IMR-90 (cell line): ENCODE results near the gene CCNB2. TPM values are rescaled to one million over a fixed set of nuclear protein-coding genes. Genes with fewer than 3 reads are reported as not detected.

Experiments
- ATAC-seq: fragments of 200-7000 bp; cut with Tn5 transposase; 2 replicates; pipeline ENCODE4 v1.9.1; 2020; ENCODE audit warnings: low read depth, mild to moderate bottlenecking, moderate library complexity
- BruUV-seq: library from RNA; stranded (reverse); fragments of 400-500 nt; replicated peaks from 2 replicates; lab custom pipeline; 2021; lab: Mats Ljungman, UMichigan
- CTCF ChIA-PET: fragments of 300-600 bp; formaldehyde crosslinking; extraction: SDS; loops from one replicate; lab custom pipeline; 2021; ENCODE audit warnings: antibody characterized with exemption; lab: Yijun Ruan, JAX
- POLR2A ChIA-PET: fragments of 300-600 bp; sonication (Branson Sonifier 250); formaldehyde crosslinking; loops from one replicate; lab custom pipeline; 2022; ENCODE audit warnings: antibody characterized with exemption; ENCODE audit not compliant: unreplicated experiment; lab: Charles Lee
- DNase-seq: peaks from one replicate; pipeline ENCODE4 v3.0.0; 2013
- H2AFZ ChIP-seq: replicated peaks from 2 replicates; pipeline ENCODE3; 2013; ENCODE audit warnings: low read length, mild to moderate bottlenecking; ENCODE audit not compliant: poor library complexity
- H2AK5ac ChIP-seq: 2 replicates; pipeline ENCODE4 v1.6.1; 2013; ENCODE audit warnings: low read depth, low read length, inconsistent platforms
- H2AK9ac ChIP-seq: replicated peaks from 2 replicates; pipeline ENCODE3; 2013; ENCODE audit warnings: mild to moderate bottlenecking, low read depth, low read length, moderate library complexity; ENCODE audit not compliant: poor library complexity
- H2BK120ac ChIP-seq: 2 replicates; pipeline ENCODE4 v1.6.1; 2013; ENCODE audit warnings: low read depth, low read length, inconsistent platforms
- H2BK15ac ChIP-seq: 3 replicates; pipeline ENCODE4 v1.6.1; 2013; ENCODE audit warnings: low read depth, low read length, inconsistent platforms
- H2BK20ac ChIP-seq: 2 replicates; pipeline ENCODE4 v1.6.1; 2013; ENCODE audit warnings: low read depth, mild to moderate bottlenecking, inconsistent platforms, low read length, moderate library complexity
- H2BK5ac ChIP-seq: 2 replicates; pipeline ENCODE4 v1.6.1; 2013; ENCODE audit warnings: mild to moderate bottlenecking, low read depth, low read length, inconsistent platforms; ENCODE audit not compliant: poor library complexity, severe bottlenecking
- H3K14ac ChIP-seq: replicated peaks from 2 replicates; pipeline ENCODE4 v1.6.1; 2013; ENCODE audit warnings: low read depth, low read length, inconsistent platforms
- H3K18ac ChIP-seq: 2 replicates; pipeline ENCODE4 v1.6.1; 2013; ENCODE audit warnings: low read depth, low read length, control low read depth
- H3K23ac ChIP-seq: 2 replicates; pipeline ENCODE4 v1.6.1; 2013; ENCODE audit warnings: low read depth, low read length, inconsistent platforms
- H3K27ac ChIP-seq: 2 replicates; pipeline ENCODE4 v1.5.1; 2013; ENCODE audit warnings: mild to moderate bottlenecking, control low read depth, low read length; ENCODE audit not compliant: insufficient read depth
- H3K27me3 ChIP-seq: 2 replicates; pipeline ENCODE4 v1.6.1; 2013; ENCODE audit warnings: low read length; ENCODE audit not compliant: control insufficient read depth, insufficient read depth
- H3K36me3 ChIP-seq: 2 replicates; pipeline ENCODE4 v1.6.1; 2013; ENCODE audit warnings: low read length, mixed read lengths; ENCODE audit not compliant: control insufficient read depth, insufficient read depth
- H3K4ac ChIP-seq: 2 replicates; pipeline ENCODE4 v1.6.1; 2013; ENCODE audit warnings: low read depth, low read length, inconsistent platforms
- H3K4me1 ChIP-seq: 2 replicates; pipeline ENCODE4 v1.6.1; 2013; ENCODE audit warnings: low read length, mixed read lengths; ENCODE audit not compliant: control insufficient read depth, insufficient read depth
- H3K4me2 ChIP-seq: 2 replicates; pipeline ENCODE4 v1.6.1; 2013; ENCODE audit warnings: low read depth, mild to moderate bottlenecking, control low read depth, low read length, moderate library complexity
- H3K4me3 ChIP-seq: 2 replicates; pipeline ENCODE4 v1.5.1; 2013; ENCODE audit warnings: low read depth, mild to moderate bottlenecking, control low read depth, low read length, moderate library complexity; ENCODE audit not compliant: insufficient read depth
- H3K56ac ChIP-seq: 2 replicates; pipeline ENCODE4 v1.6.1; 2013; ENCODE audit warnings: low read length, inconsistent platforms; ENCODE audit not compliant: insufficient read depth; ENCODE audit errors: extremely low read depth
- H3K79me1 ChIP-seq, 2 experiments: 2 replicates each; pipeline ENCODE4 v1.6.1; 2013; ENCODE audit warnings: low read length in 2 of 2, inconsistent platforms in 1 of 2, low read depth in 1 of 2
- H3K9ac ChIP-seq: 2 replicates; pipeline ENCODE4 v1.6.1; 2013; ENCODE audit warnings: low read depth, low read length, control low read depth
- H3K9me1 ChIP-seq: 2 replicates; pipeline ENCODE4 v1.6.1; 2013; ENCODE audit warnings: low read length, inconsistent platforms; ENCODE audit not compliant: insufficient read depth
- H3K9me3 ChIP-seq: 2 replicates; pipeline ENCODE4 v1.6.1; 2013; ENCODE audit warnings: low read length; ENCODE audit not compliant: control insufficient read depth, insufficient read depth
- H4K20me1 ChIP-seq: 2 replicates; pipeline ENCODE4 v1.6.1; 2013; ENCODE audit warnings: low read length, inconsistent platforms; ENCODE audit not compliant: insufficient read depth
- H4K5ac ChIP-seq: 2 replicates; pipeline ENCODE4 v1.6.1; 2013; ENCODE audit warnings: mild to moderate bottlenecking, low read depth, low read length, control low read depth
- H4K8ac ChIP-seq, 2 experiments: 2 replicates each; pipeline ENCODE4 v1.6.1; 2013; ENCODE audit warnings: low read depth in 2 of 2, low read length in 2 of 2, control low read depth in 1 of 2, inconsistent platforms in 1 of 2
- H4K91ac ChIP-seq: 2 replicates; pipeline ENCODE4 v1.6.1; 2013; ENCODE audit warnings: low read depth, low read length, inconsistent platforms; ENCODE audit not compliant: insufficient read depth
- CEBPB ChIP-seq: IDR thresholded peaks from 2 replicates; pipeline ENCODE4 v1.6.1; 2012; ENCODE audit warnings: low read depth, low read length, improper control_type of control experiment
- CHD1 ChIP-seq: IDR thresholded peaks from 2 replicates; pipeline ENCODE4 v1.6.1; 2012; ENCODE audit warnings: low read depth, low read length, improper control_type of control experiment
- CTCF ChIP-seq: conservative IDR thresholded peaks from 2 replicates; pipeline ENCODE4 v1.5.1; 2012; ENCODE audit warnings: mild to moderate bottlenecking, low read depth, low read length, improper control_type of control experiment
- ELK1 ChIP-seq: fragments of 150-350 bp; IDR thresholded peaks from 2 replicates; pipeline ENCODE4 v1.6.1; 2016; ENCODE audit warnings: low read depth, mild to moderate bottlenecking, low read length, moderate library complexity, borderline replicate concordance
- MAFK ChIP-seq: IDR thresholded peaks from 2 replicates; pipeline ENCODE4 v1.6.1; 2012; ENCODE audit warnings: low read depth, low read length, improper control_type of control experiment
- NFE2L2 ChIP-seq: fragments of 150-350 bp; IDR thresholded peaks from 2 replicates; pipeline ENCODE4 v1.6.1; 2016; ENCODE audit warnings: low read depth, mild to moderate bottlenecking, low read length
- POLR2A ChIP-seq: IDR thresholded peaks from 2 replicates; pipeline ENCODE4 v1.6.1; 2012; ENCODE audit warnings: mild to moderate bottlenecking, low read depth, low read length
- RAD21 ChIP-seq: IDR thresholded peaks from 2 replicates; pipeline ENCODE4 v1.6.1; 2012; ENCODE audit warnings: low read length, improper control_type of control experiment
- RCOR1 ChIP-seq: IDR thresholded peaks from 2 replicates; pipeline ENCODE4 v1.6.1; 2012; ENCODE audit warnings: mild to moderate bottlenecking, low read length, improper control_type of control experiment; ENCODE audit not compliant: insufficient replicate concordance
- RFX5 ChIP-seq: IDR thresholded peaks from 2 replicates; pipeline ENCODE4 v1.8.0; 2012; ENCODE audit warnings: low read depth, mild to moderate bottlenecking, low read length, moderate library complexity
- SMC3 ChIP-seq: fragments of 150-350 bp; IDR thresholded peaks from 2 replicates; pipeline ENCODE4 v1.6.1; 2016; ENCODE audit warnings: low read depth, mild to moderate bottlenecking, antibody characterized with exemption, low read length, moderate library complexity
- USF2 ChIP-seq: fragments of 150-350 bp; IDR thresholded peaks from 2 replicates; pipeline ENCODE4 v1.6.1; 2017; ENCODE audit warnings: mild to moderate bottlenecking, antibody characterized with exemption, low read length, low read depth
- WGBS, 2 experiments: methylation state at CpG; one replicate each; pipeline versions ENCODE4 v1.1.5 to v1.1.7; 2013; ENCODE audit warnings: missing lambda C conversion rate in 2 of 2; ENCODE audit not compliant: insufficient read length in 1 of 2; ENCODE audit errors: extremely low coverage in 2 of 2; 5-methylcytosine and 5-hydroxymethylcytosine counted together
- dilution Hi-C: fragments of 300-500 bp; cut with HindIII; formaldehyde crosslinking; loops from one replicate; pipeline ENCODE4 v1.14.3; 2018; ENCODE audit warnings: low sequenced_read_pairs; ENCODE audit not compliant: unreplicated experiment
- in situ Hi-C: fragments of 300-500 bp; cut with MboI; formaldehyde crosslinking; loops from 3 replicates; pipeline ENCODE4 v1.14.3; 2019; ENCODE audit warnings: low sequenced_read_pairs, inconsistent platforms, mixed read lengths
- intact Hi-C: fragments of 100-400 bp; cut with micrococcal nuclease; formaldehyde crosslinking; loops from 2 replicates; pipeline ENCODE4 v1.10.0; 2022
- polyA plus RNA-seq, 3 experiments: library from polyadenylated mRNA; depleted of rRNA; stranded (reverse); fragments of >200 nt; gene quantifications; 2 replicates each; pipeline ENCODE4 v1.2.3, GENCODE V29; 2012; ENCODE audit warnings: low replicate concordance in 1 of 3
- total RNA-seq: library from RNA; depleted of rRNA; stranded (reverse); fragments of >200 nt; gene quantifications from 2 replicates; pipeline ENCODE4 v1.2.3, GENCODE V29; 2012

CCNB2 gene
- total and polyA plus RNA-seq, 2 of the 4 experiments (the other 2 are of a cell fraction) = 52.5 to 54.6 TPM

DNA sequence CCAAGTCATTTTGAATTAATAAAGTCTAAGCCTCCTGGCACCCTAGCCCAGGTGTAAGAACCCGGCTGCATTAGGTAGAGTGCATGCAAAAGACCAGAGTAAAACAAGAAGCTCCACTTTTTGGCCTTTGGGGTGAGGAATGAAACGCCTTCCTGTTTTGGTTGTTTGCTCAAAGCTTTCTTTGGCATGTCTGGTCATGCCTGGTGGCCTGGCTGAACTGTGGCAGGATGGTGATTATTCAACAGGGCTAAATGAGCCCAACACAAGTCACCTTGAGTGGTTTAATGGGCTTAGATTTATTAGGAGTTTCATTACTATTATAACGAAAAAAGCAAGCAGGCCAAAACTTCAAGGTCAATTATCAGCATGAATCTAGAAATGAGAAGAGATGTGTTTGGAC lies 60.8 kb downstream of the CCNB2 start:
- dilution Hi-C loops (no loop called here), intact Hi-C loops (loop anchor here (5.0 kb wide), 1 partner anchor 133 kb away; no protein-coding TSS in a partner anchor), in situ Hi-C loops (no loop called here)
- DNase-seq (no peak), ATAC-seq (no peak)
- Histone ChIP-seq H3K9me3 (no peaks in the 10 kb centered on the region), H3K14ac (peak overlapping the region; percentile 96), H3K4me3 (no peak overlapping the region), H2BK20ac (peak overlapping the region; percentile 94), H2AK5ac (peak overlapping the region; percentile 93; the same call in 1 of the 2 replicates), H3K79me1 (peaks cover 7 to 28% of the 10 kb centered on the region in 2 experiments; a peak in 3 of 4 replicates), H4K5ac (peak overlapping the region; percentile 96), H3K27ac (peak overlapping the region; percentile 52; the same call in 1 of the 2 replicates), H4K20me1 (no peaks in the 10 kb centered on the region), H2BK120ac (peak overlapping the region; percentile 78), H3K56ac (peak overlapping the region; percentile 24; the same call in 1 of the 2 replicates), H2BK5ac (peak overlapping the region; percentile 68), H3K4me2 (no peak overlapping the region), H3K9ac (no peak overlapping the region), H2BK15ac (peak overlapping the region; percentile 45; the same call in 2 of the 3 replicates), H4K8ac (peak overlapping the region; percentile 11 to 93; a peak in 3 of 4 replicates), H4K91ac (peak overlapping the region; percentile 79; the same call in 1 of the 2 replicates), H2AFZ (no peak overlapping the region), H3K9me1 (peaks cover 16% of the 10 kb centered on the region), H3K18ac (peak overlapping the region; percentile 89), H3K27me3 (no peaks in the 10 kb centered on the region), H3K36me3 (peaks cover 17% of the 10 kb centered on the region), H3K23ac (peak overlapping the region; percentile 96; the same call in 1 of the 2 replicates), H2AK9ac (peak overlapping the region; percentile 26), H3K4ac (peak overlapping the region; percentile 97), H3K4me1 (peaks cover 27% of the 10 kb centered on the region)
- no peak for TF ChIP-seq RAD21
- no peak for TF ChIP-seq ELK1
- TF ChIP-seq CEBPB = no peak
- TF ChIP-seq CHD1 = no peak
- TF ChIP-seq MAFK = no peak
- TF ChIP-seq SMC3 = no peak
- TF ChIP-seq POLR2A = no peak
- no peak for TF ChIP-seq NFE2L2
- no peak for TF ChIP-seq CTCF
- no peak for TF ChIP-seq RFX5
- TF ChIP-seq RCOR1 = no peak
- TF ChIP-seq USF2 = no peak
- BruUV-seq = no TSS peak
- ChIA-PET CTCF (interaction anchor here (0.9 kb wide), 1 partner anchor 81 kb away, joined by 4 read pairs; no protein-coding TSS in a partner anchor), POLR2A (no interaction called here)
- WGBS, 2 experiments = 94% methylated on average over 2 of the region's 3 CpGs; no CpG with 5 or more reads in 1 of the 2 experiments
